ENCODE data around the gene DPF3. TPM values are rescaled to one million over a fixed set of nuclear protein-coding genes. Genes with fewer than 3 reads are reported as not detected.

The DPF3 gene
- polyA plus RNA-seq, 1 donor = 3.5 TPM

- Histone ChIP-seq H3K27ac (ENCODE audit: low read length) (no peak overlapping the region), H3K27me3 (ENCODE audit: control insufficient read depth, insufficient read depth, low read length) (no peaks in the 10 kb centered on the region), H3K36me3 (ENCODE audit: control insufficient read depth, insufficient read depth, low read length) (no peaks in the 10 kb centered on the region), H3K9me3 (ENCODE audit: control insufficient read depth, low read depth, low read length) (no peaks in the 10 kb centered on the region), H3K4me3 (ENCODE audit: low read length) (no peak overlapping the region), H3K4me1 (ENCODE audit: control insufficient read depth, insufficient read depth, low read length) (no peaks in the 10 kb centered on the region)
- WGBS (ENCODE audit: insufficient coverage, low lambda C conversion rate) = no CpG with 5 or more reads among the region's 15 CpGs
- peak in 1 of 2 donors; percentile 9 for DNase-seq
Observed at GRCh38 chr14:72688990-72689671, 204.8 kb downstream of the DPF3 start.

GRCh38 chr14:72686832-72687231, 207.1 kb downstream of the DPF3 start:
- no peak for DNase-seq
- no peaks in the 10 kb centered on the region for H3K27me3 ChIP-seq (ENCODE audit: control insufficient read depth, insufficient read depth, low read length)
- no CpG with 5 or more reads among the region's 2 CpGs for WGBS (ENCODE audit: insufficient coverage, low lambda C conversion rate)
- H3K4me1 ChIP-seq (ENCODE audit: control insufficient read depth, insufficient read depth, low read length) = no peaks in the 10 kb centered on the region
- H3K27ac ChIP-seq (ENCODE audit: low read length) = no peak overlapping the region
- no peak overlapping the region for H3K4me3 ChIP-seq (ENCODE audit: low read length)
- H3K9me3 ChIP-seq (ENCODE audit: control insufficient read depth, low read depth, low read length) = no peaks in the 10 kb centered on the region
- H3K36me3 ChIP-seq (ENCODE audit: control insufficient read depth, insufficient read depth, low read length) = no peaks in the 10 kb centered on the region

GRCh38 chr14:72686101-72686500, 207.8 kb downstream of the DPF3 start:
- Histone ChIP-seq H3K36me3 (ENCODE audit: control insufficient read depth, insufficient read depth, low read length) (no peaks in the 10 kb centered on the region), H3K27ac (ENCODE audit: low read length) (no peak overlapping the region), H3K4me1 (ENCODE audit: control insufficient read depth, insufficient read depth, low read length) (no peaks in the 10 kb centered on the region), H3K9me3 (ENCODE audit: control insufficient read depth, low read depth, low read length) (no peaks in the 10 kb centered on the region), H3K27me3 (ENCODE audit: control insufficient read depth, insufficient read depth, low read length) (no peaks in the 10 kb centered on the region), H3K4me3 (ENCODE audit: low read length) (no peak overlapping the region)
- WGBS (ENCODE audit: insufficient coverage, low lambda C conversion rate) = no CpG with 5 or more reads among the region's 1 CpG
- DNase-seq = no peak

- WGBS (ENCODE audit: insufficient coverage, low lambda C conversion rate) = 100% methylated on average over 1 of the region's 3 CpGs
- H3K4me1 ChIP-seq (ENCODE audit: control insufficient read depth, insufficient read depth, low read length) = no peaks in the 10 kb centered on the region
- H3K27ac ChIP-seq (ENCODE audit: low read length) = no peak overlapping the region
- H3K27me3 ChIP-seq (ENCODE audit: control insufficient read depth, insufficient read depth, low read length) = no peaks in the 10 kb centered on the region
- no peak overlapping the region for H3K4me3 ChIP-seq (ENCODE audit: low read length)
- DNase-seq = no peak
- H3K9me3 ChIP-seq (ENCODE audit: control insufficient read depth, low read depth, low read length) = no peaks in the 10 kb centered on the region
- no peaks in the 10 kb centered on the region for H3K36me3 ChIP-seq (ENCODE audit: control insufficient read depth, insufficient read depth, low read length)
Observed at GRCh38 chr14:72685456-72685855, 208.4 kb downstream of the DPF3 start.

GRCh38 chr14:72683787-72684186, 210.1 kb downstream of the DPF3 start:
- H3K27ac ChIP-seq (ENCODE audit: low read length) = no peak overlapping the region
- no CpG with 5 or more reads among the region's 4 CpGs for WGBS (ENCODE audit: insufficient coverage, low lambda C conversion rate)
- DNase-seq = no peak
- no peaks in the 10 kb centered on the region for H3K36me3 ChIP-seq (ENCODE audit: control insufficient read depth, insufficient read depth, low read length)
- H3K9me3 ChIP-seq (ENCODE audit: control insufficient read depth, low read depth, low read length) = no peaks in the 10 kb centered on the region
- peaks cover 9% of the 10 kb centered on the region for H3K27me3 ChIP-seq (ENCODE audit: control insufficient read depth, insufficient read depth, low read length)
- no peak overlapping the region for H3K4me3 ChIP-seq (ENCODE audit: low read length)
- no peaks in the 10 kb centered on the region for H3K4me1 ChIP-seq (ENCODE audit: control insufficient read depth, insufficient read depth, low read length)

- peaks cover 9% of the 10 kb centered on the region for H3K27me3 ChIP-seq (ENCODE audit: control insufficient read depth, insufficient read depth, low read length)
- no peak for DNase-seq
- WGBS (ENCODE audit: insufficient coverage, low lambda C conversion rate) = 80% methylated on average over 1 of the region's 5 CpGs
- no peak overlapping the region for H3K27ac ChIP-seq (ENCODE audit: low read length)
- no peaks in the 10 kb centered on the region for H3K9me3 ChIP-seq (ENCODE audit: control insufficient read depth, low read depth, low read length)
- no peaks in the 10 kb centered on the region for H3K36me3 ChIP-seq (ENCODE audit: control insufficient read depth, insufficient read depth, low read length)
- H3K4me3 ChIP-seq (ENCODE audit: low read length) = no peak overlapping the region
- H3K4me1 ChIP-seq (ENCODE audit: control insufficient read depth, insufficient read depth, low read length) = no peaks in the 10 kb centered on the region
Observed at GRCh38 chr14:72682188-72682587, 211.7 kb downstream of the DPF3 start.

- WGBS (ENCODE audit: insufficient coverage, low lambda C conversion rate) = 80% methylated on average over 1 of the region's 7 CpGs
- H3K4me1 ChIP-seq (ENCODE audit: control insufficient read depth, insufficient read depth, low read length) = no peaks in the 10 kb centered on the region
- no peaks in the 10 kb centered on the region for H3K36me3 ChIP-seq (ENCODE audit: control insufficient read depth, insufficient read depth, low read length)
- H3K27me3 ChIP-seq (ENCODE audit: control insufficient read depth, insufficient read depth, low read length) = peaks cover 9% of the 10 kb centered on the region
- no peak overlapping the region for H3K27ac ChIP-seq (ENCODE audit: low read length)
- H3K4me3 ChIP-seq (ENCODE audit: low read length) = no peak overlapping the region
- no peak for DNase-seq
- no peaks in the 10 kb centered on the region for H3K9me3 ChIP-seq (ENCODE audit: control insufficient read depth, low read depth, low read length)
Observed at GRCh38 chr14:72680853-72681640, 212.9 kb downstream of the DPF3 start.

GRCh38 chr14:72679536-72680151, 214.3 kb downstream of the DPF3 start:
- H3K4me1 ChIP-seq (ENCODE audit: control insufficient read depth, insufficient read depth, low read length) = no peaks in the 10 kb centered on the region
- WGBS (ENCODE audit: insufficient coverage, low lambda C conversion rate) = no CpG with 5 or more reads among the region's 27 CpGs
- H3K9me3 ChIP-seq (ENCODE audit: control insufficient read depth, low read depth, low read length) = no peaks in the 10 kb centered on the region
- H3K27ac ChIP-seq (ENCODE audit: low read length) = no peak overlapping the region
- no peak overlapping the region for H3K4me3 ChIP-seq (ENCODE audit: low read length)
- peak in 1 of 2 donors; percentile 12 for DNase-seq
- H3K27me3 ChIP-seq (ENCODE audit: control insufficient read depth, insufficient read depth, low read length) = peaks cover 9% of the 10 kb centered on the region
- no peaks in the 10 kb centered on the region for H3K36me3 ChIP-seq (ENCODE audit: control insufficient read depth, insufficient read depth, low read length)

- H3K27ac ChIP-seq (ENCODE audit: low read length) = no peak overlapping the region
- no peaks in the 10 kb centered on the region for H3K36me3 ChIP-seq (ENCODE audit: control insufficient read depth, insufficient read depth, low read length)
- peak; percentile 6 to 19 for DNase-seq
- WGBS (ENCODE audit: insufficient coverage, low lambda C conversion rate) = no CpG with 5 or more reads among the region's 14 CpGs
- no peaks in the 10 kb centered on the region for H3K9me3 ChIP-seq (ENCODE audit: control insufficient read depth, low read depth, low read length)
- no peaks in the 10 kb centered on the region for H3K4me1 ChIP-seq (ENCODE audit: control insufficient read depth, insufficient read depth, low read length)
- peaks cover 9% of the 10 kb centered on the region for H3K27me3 ChIP-seq (ENCODE audit: control insufficient read depth, insufficient read depth, low read length)
- no peak overlapping the region for H3K4me3 ChIP-seq (ENCODE audit: low read length)
Observed at GRCh38 chr14:72679141-72679535, 214.8 kb downstream of the DPF3 start.

GRCh38 chr14:72678356-72678755, 215.5 kb downstream of the DPF3 start:
- 93% methylated on average over 3 of the region's 5 CpGs for WGBS (ENCODE audit: insufficient coverage, low lambda C conversion rate)
- Histone ChIP-seq H3K27ac (ENCODE audit: low read length) (no peak overlapping the region), H3K36me3 (ENCODE audit: control insufficient read depth, insufficient read depth, low read length) (no peaks in the 10 kb centered on the region), H3K4me3 (ENCODE audit: low read length) (no peak overlapping the region), H3K4me1 (ENCODE audit: control insufficient read depth, insufficient read depth, low read length) (no peaks in the 10 kb centered on the region), H3K9me3 (ENCODE audit: control insufficient read depth, low read depth, low read length) (no peaks in the 10 kb centered on the region), H3K27me3 (ENCODE audit: control insufficient read depth, insufficient read depth, low read length) (peaks cover 9% of the 10 kb centered on the region)
- no peak for DNase-seq
